Neural progenitor cell (in vitro differentiated cells): ENCODE results near the gene HKDC1. TPM values are rescaled to one million over a fixed set of nuclear protein-coding genes. Genes with fewer than 3 reads are reported as not detected.

Experiments
- DNase-seq: peaks from one replicate; pipeline ENCODE4 v3.0.0-alpha.2; 2016; ENCODE audit warnings: low spot score
- H2AFZ ChIP-seq: fragments of 200-600 bp; sonication (generic); replicated peaks from 2 replicates; pipeline ENCODE4 v1.6.1; 2016; ENCODE audit warnings: antibody characterized with exemption
- H3F3A ChIP-seq: fragments of 200-600 bp; sonication (generic); 2 replicates; pipeline ENCODE4 v1.6.1; 2016; ENCODE audit warnings: antibody characterized with exemption, low read depth
- H3K27ac ChIP-seq: fragments of 200-600 bp; sonication (generic); 2 replicates; pipeline ENCODE4 v1.5.1; 2016; ENCODE audit warnings: mild to moderate bottlenecking
- H3K27me3 ChIP-seq: fragments of 200-600 bp; sonication (generic); 2 replicates; pipeline ENCODE4 v1.6.1; 2016; ENCODE audit warnings: mild to moderate bottlenecking, moderate library complexity
- H3K36me3 ChIP-seq: fragments of 200-600 bp; sonication (generic); 2 replicates; pipeline ENCODE4 v1.5.1; 2016
- H3K4me1 ChIP-seq: fragments of 200-600 bp; sonication (generic); 2 replicates; pipeline ENCODE4 v1.6.1; 2016; ENCODE audit warnings: mixed run types
- H3K4me2 ChIP-seq: fragments of 200-600 bp; sonication (generic); 2 replicates; pipeline ENCODE4 v1.6.1; 2016
- H3K4me3 ChIP-seq: fragments of 200-600 bp; sonication (generic); 2 replicates; pipeline ENCODE4 v1.5.1; 2016
- H3K79me2 ChIP-seq: fragments of 200-600 bp; sonication (generic); 2 replicates; pipeline ENCODE4 v1.6.1; 2016; ENCODE audit warnings: low read depth
- H3K9ac ChIP-seq: fragments of 200-600 bp; sonication (generic); 2 replicates; pipeline ENCODE4 v1.6.1; 2016
- H3K9me3 ChIP-seq: fragments of 200-600 bp; sonication (generic); 2 replicates; pipeline ENCODE4 v1.5.1; 2016; ENCODE audit warnings: low read depth
- H4K20me1 ChIP-seq: fragments of 200-600 bp; sonication (generic); 2 replicates; pipeline ENCODE4 v1.6.1; 2016; ENCODE audit warnings: low read depth
- H3K27ac Mint-ChIP-seq: 3 replicates; pipeline ENCODE4 v1.8.0; 2021; ENCODE audit warnings: mixed read lengths
- H3K27me3 Mint-ChIP-seq: 2 replicates; pipeline ENCODE4 v1.8.0; 2022; ENCODE audit warnings: low read depth, mild to moderate bottlenecking, inconsistent platforms, moderate library complexity, mixed read lengths; ENCODE audit not compliant: insufficient read depth
- H3K36me3 Mint-ChIP-seq: 3 replicates; pipeline ENCODE4 v1.8.0; 2021; ENCODE audit warnings: mixed read lengths
- H3K4me1 Mint-ChIP-seq: 3 replicates; pipeline ENCODE4 v1.8.0; 2021; ENCODE audit warnings: mixed read lengths
- H3K4me3 Mint-ChIP-seq: 3 replicates; pipeline ENCODE4 v1.8.0; 2021; ENCODE audit warnings: mild to moderate bottlenecking, moderate library complexity, mixed read lengths
- H3K9me3 Mint-ChIP-seq: 3 replicates; pipeline ENCODE4 v1.8.0; 2020; ENCODE audit warnings: mixed read lengths
- CTCF ChIP-seq: fragments of 200-600 bp; sonication (generic); IDR thresholded peaks from 2 replicates; pipeline ENCODE4 v1.5.1; 2017; ENCODE audit warnings: antibody characterized with exemption, mild to moderate bottlenecking
- EZH2 ChIP-seq: fragments of 200-600 bp; sonication (generic); IDR thresholded peaks from 2 replicates; pipeline ENCODE4 v1.6.1; 2017; ENCODE audit warnings: antibody characterized with exemption, mild to moderate bottlenecking, moderate library complexity
- EZH2phosphoT487 ChIP-seq: fragments of 200-600 bp; sonication (generic); IDR thresholded peaks from 2 replicates; pipeline ENCODE4 v1.6.1; 2017; ENCODE audit warnings: antibody characterized with exemption
- total RNA-seq: library from RNA; depleted of rRNA; stranded (reverse); fragments of >200 nt; gene quantifications from 2 replicates; pipeline ENCODE4 v1.2.3, GENCODE V29; 2015; ENCODE audit warnings: low replicate concordance

The HKDC1 gene
- total RNA-seq, 1 donor from 2014 or later: 0.30 TPM

GRCh38 chr10:69228151-69228550 lies 8.0 kb downstream of the HKDC1 start:
- no peak overlapping the region for H3K27ac ChIP-seq
- Mint-ChIP-seq H3K27ac (no peak overlapping the region), H3K9me3 (no peaks in the 10 kb centered on the region), H3K36me3 (no peaks in the 10 kb centered on the region), H3K4me1 (peaks cover 44% of the 10 kb centered on the region), H3K4me3 (peak overlapping the region; percentile 16), H3K27me3 (peaks cover 9% of the 10 kb centered on the region)
- H2AFZ ChIP-seq: no peak overlapping the region
- no peaks in the 10 kb centered on the region for H3K36me3 ChIP-seq
- TF ChIP-seq EZH2phosphoT487 (no peak), CTCF (no peak), EZH2 (no peak)
- no peaks in the 10 kb centered on the region for H3K27me3 ChIP-seq
- H3K79me2 ChIP-seq: no peaks in the 10 kb centered on the region
- peaks cover 5% of the 10 kb centered on the region for H3K4me1 ChIP-seq
- H3K4me2 ChIP-seq: no peak overlapping the region
- no peaks in the 10 kb centered on the region for H4K20me1 ChIP-seq
- no peak for DNase-seq
- no peak overlapping the region for H3K4me3 ChIP-seq
- H3K9ac ChIP-seq: no peak overlapping the region
- no peaks in the 10 kb centered on the region for H3K9me3 ChIP-seq
- H3F3A ChIP-seq: peaks cover 6% of the 10 kb centered on the region

- Histone ChIP-seq H3K9me3 (no peaks in the 10 kb centered on the region), H2AFZ (no peak overlapping the region), H3K9ac (no peak overlapping the region), H3K79me2 (no peaks in the 10 kb centered on the region), H3K27ac (no peak overlapping the region), H3K4me1 (peaks cover 8% of the 10 kb centered on the region), H3F3A (peaks cover 10% of the 10 kb centered on the region), H3K4me2 (no peak overlapping the region), H3K4me3 (no peak overlapping the region), H4K20me1 (no peaks in the 10 kb centered on the region), H3K27me3 (no peaks in the 10 kb centered on the region), H3K36me3 (no peaks in the 10 kb centered on the region)
- DNase-seq: no peak
- Mint-ChIP-seq H3K4me3 (no peak overlapping the region), H3K27ac (no peak overlapping the region), H3K4me1 (peaks cover 51% of the 10 kb centered on the region), H3K27me3 (peaks cover 9% of the 10 kb centered on the region), H3K9me3 (no peaks in the 10 kb centered on the region), H3K36me3 (no peaks in the 10 kb centered on the region)
- TF ChIP-seq EZH2phosphoT487 (no peak), CTCF (no peak), EZH2 (no peak)
Measured at GRCh38 chr10:69229616-69229916, 9.4 kb downstream of the HKDC1 start.

GRCh38 chr10:69230128-69230527 lies 10.0 kb downstream of the HKDC1 start:
- H3K27ac Mint-ChIP-seq: peak overlapping the region; percentile 60
- H2AFZ ChIP-seq: no peak overlapping the region
- no peak overlapping the region for H3K27ac ChIP-seq
- H3K4me1 Mint-ChIP-seq: peaks cover 49% of the 10 kb centered on the region
- H3K27me3 Mint-ChIP-seq: peaks cover 6% of the 10 kb centered on the region
- no peaks in the 10 kb centered on the region for H3K79me2 ChIP-seq
- no peaks in the 10 kb centered on the region for H3K36me3 Mint-ChIP-seq
- H4K20me1 ChIP-seq: no peaks in the 10 kb centered on the region
- no peak for TF ChIP-seq CTCF
- TF ChIP-seq EZH2: no peak
- TF ChIP-seq EZH2phosphoT487: no peak
- H3K4me1 ChIP-seq: peaks cover 8% of the 10 kb centered on the region
- no peaks in the 10 kb centered on the region for H3K9me3 Mint-ChIP-seq
- H3K36me3 ChIP-seq: no peaks in the 10 kb centered on the region
- H3F3A ChIP-seq: peaks cover 12% of the 10 kb centered on the region
- no peak overlapping the region for H3K4me3 ChIP-seq
- no peak for DNase-seq
- H3K4me2 ChIP-seq: no peak overlapping the region
- no peak overlapping the region for H3K4me3 Mint-ChIP-seq
- H3K27me3 ChIP-seq: no peaks in the 10 kb centered on the region
- H3K9me3 ChIP-seq: no peaks in the 10 kb centered on the region
- H3K9ac ChIP-seq: no peak overlapping the region

- Histone ChIP-seq H3K4me3 (no peak overlapping the region), H3K9me3 (no peaks in the 10 kb centered on the region), H4K20me1 (no peaks in the 10 kb centered on the region), H2AFZ (no peak overlapping the region), H3K9ac (no peak overlapping the region), H3F3A (peaks cover 12% of the 10 kb centered on the region), H3K79me2 (no peaks in the 10 kb centered on the region), H3K36me3 (no peaks in the 10 kb centered on the region), H3K27ac (no peak overlapping the region), H3K27me3 (no peaks in the 10 kb centered on the region), H3K4me2 (no peak overlapping the region), H3K4me1 (peaks cover 8% of the 10 kb centered on the region)
- DNase-seq: no peak
- Mint-ChIP-seq H3K36me3 (no peaks in the 10 kb centered on the region), H3K9me3 (no peaks in the 10 kb centered on the region), H3K4me3 (no peak overlapping the region), H3K27ac (no peak overlapping the region), H3K4me1 (peaks cover 39% of the 10 kb centered on the region), H3K27me3 (peaks cover 6% of the 10 kb centered on the region)
- TF ChIP-seq EZH2phosphoT487: no peak
- TF ChIP-seq EZH2: no peak
- TF ChIP-seq CTCF: no peak
Measured at GRCh38 chr10:69232252-69232651, 12.1 kb downstream of the HKDC1 start.
